MM.1S (cell line): ENCODE measurements around the gene RELN.

Source experiments
- EZH2 ChIP-seq: fragments of 300-600 bp; sonication (generic); optimal IDR thresholded peaks from 2 replicates; pipeline ENCODE3; 2017; ENCODE audit warnings: low read depth, mild to moderate bottlenecking, antibody characterized with exemption, low read length, mixed read lengths
- EZH2phosphoT487 ChIP-seq: fragments of 300-600 bp; sonication (generic); IDR thresholded peaks from 2 replicates; pipeline ENCODE4 v1.6.1; 2018; ENCODE audit warnings: antibody characterized with exemption, low read length
- TF ChIP-seq, protein P1 (sequence below): fragments of 300-600 bp; sonication (generic); IDR thresholded peaks from 2 replicates; pipeline ENCODE4 v1.5.1; 2016; ENCODE audit warnings: antibody characterized with exemption, low read length, mixed read lengths

GRCh38 chr7:103712991-103713778, 276.3 kb downstream of the RELN start:
- TF ChIP-seq, protein P1, sequence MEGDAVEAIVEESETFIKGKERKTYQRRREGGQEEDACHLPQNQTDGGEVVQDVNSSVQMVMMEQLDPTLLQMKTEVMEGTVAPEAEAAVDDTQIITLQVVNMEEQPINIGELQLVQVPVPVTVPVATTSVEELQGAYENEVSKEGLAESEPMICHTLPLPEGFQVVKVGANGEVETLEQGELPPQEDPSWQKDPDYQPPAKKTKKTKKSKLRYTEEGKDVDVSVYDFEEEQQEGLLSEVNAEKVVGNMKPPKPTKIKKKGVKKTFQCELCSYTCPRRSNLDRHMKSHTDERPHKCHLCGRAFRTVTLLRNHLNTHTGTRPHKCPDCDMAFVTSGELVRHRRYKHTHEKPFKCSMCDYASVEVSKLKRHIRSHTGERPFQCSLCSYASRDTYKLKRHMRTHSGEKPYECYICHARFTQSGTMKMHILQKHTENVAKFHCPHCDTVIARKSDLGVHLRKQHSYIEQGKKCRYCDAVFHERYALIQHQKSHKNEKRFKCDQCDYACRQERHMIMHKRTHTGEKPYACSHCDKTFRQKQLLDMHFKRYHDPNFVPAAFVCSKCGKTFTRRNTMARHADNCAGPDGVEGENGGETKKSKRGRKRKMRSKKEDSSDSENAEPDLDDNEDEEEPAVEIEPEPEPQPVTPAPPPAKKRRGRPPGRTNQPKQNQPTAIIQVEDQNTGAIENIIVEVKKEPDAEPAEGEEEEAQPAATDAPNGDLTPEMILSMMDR = no peak
- TF ChIP-seq EZH2 (no peak), EZH2phosphoT487 (no peak)
